ENCODE measurements around the gene LDB2.

The LDB2 gene

GRCh38 chr4:16674082-16674481 lies 224.4 kb downstream of the LDB2 start:
- Histone ChIP-seq H3K9me2 (replicated peaks; ENCODE audit: control insufficient read depth, low read length) (no peaks in the 10 kb centered on the region), H3K27me3 (ENCODE audit: control insufficient read depth, low read length) (no peaks in the 10 kb centered on the region), H3K36me3 (ENCODE audit: control insufficient read depth, low read length) (no peaks in the 10 kb centered on the region), H3K27ac (ENCODE audit: low read depth, low read length) (no peak overlapping the region), H4K20me1 (ENCODE audit: control insufficient read depth, insufficient read depth, low read depth, low read length) (no peaks in the 10 kb centered on the region), H3K79me2 (ENCODE audit: control insufficient read depth, low read length) (no peaks in the 10 kb centered on the region), H3F3A (ENCODE audit: control insufficient read depth, insufficient read depth) (no peaks in the 10 kb centered on the region), H3K4me3 (ENCODE audit: low read length) (no peak overlapping the region), H3K4me2 (ENCODE audit: low read length) (no peak overlapping the region), H3K4me1 (ENCODE audit: control insufficient read depth, low read length) (no peaks in the 10 kb centered on the region), H3K9me3 (ENCODE audit: control insufficient read depth, insufficient read depth, low read length) (no peaks in the 10 kb centered on the region; the same call in 1 of the 2 replicates)
- TF ChIP-seq EZH2phosphoT487 (IDR thresholded peaks at IDR 0.05; ENCODE audit: borderline replicate concordance, low read length) (no peak), CTCF (IDR thresholded peaks at IDR 0.05; ENCODE audit: low read depth, low read length, poor library complexity, severe bottlenecking) (no peak)

DNA sequence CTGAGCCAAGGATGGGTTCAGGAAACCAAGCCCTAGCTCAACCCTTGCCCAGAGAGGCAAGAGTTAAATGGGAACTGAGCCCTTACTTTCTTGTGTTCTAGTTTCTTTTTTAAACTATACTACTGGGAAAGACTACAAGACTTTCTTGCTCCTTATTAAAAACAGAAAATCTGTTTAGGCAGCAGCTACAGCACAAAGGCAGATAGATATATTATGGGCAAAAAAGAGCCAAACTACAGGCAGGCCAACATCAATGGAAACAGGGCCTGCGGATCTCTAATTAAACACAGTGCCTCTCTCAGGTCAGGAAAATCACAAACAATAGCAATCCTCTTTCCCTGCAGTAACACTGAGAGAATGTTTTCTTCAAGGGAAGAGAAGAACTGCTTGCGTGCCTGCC lies 226.0 kb downstream of the LDB2 start:
- no peaks in the 10 kb centered on the region for H3K79me2 ChIP-seq (ENCODE audit: control insufficient read depth, low read length)
- H3K36me3 ChIP-seq (ENCODE audit: control insufficient read depth, low read length), result no peaks in the 10 kb centered on the region
- H3K9me2 ChIP-seq (replicated peaks; ENCODE audit: control insufficient read depth, low read length), result no peaks in the 10 kb centered on the region
- no peak overlapping the region for H3K4me2 ChIP-seq (ENCODE audit: low read length)
- H3F3A ChIP-seq (ENCODE audit: control insufficient read depth, insufficient read depth), result no peaks in the 10 kb centered on the region
- no peak overlapping the region for H3K27ac ChIP-seq (ENCODE audit: low read depth, low read length)
- no peaks in the 10 kb centered on the region for H3K4me1 ChIP-seq (ENCODE audit: control insufficient read depth, low read length)
- TF ChIP-seq EZH2phosphoT487 (IDR thresholded peaks at IDR 0.05; ENCODE audit: borderline replicate concordance, low read length) (no peak), CTCF (IDR thresholded peaks at IDR 0.05; ENCODE audit: low read depth, low read length, poor library complexity, severe bottlenecking) (no peak)
- no peaks in the 10 kb centered on the region; the same call in 1 of the 2 replicates for H3K9me3 ChIP-seq (ENCODE audit: control insufficient read depth, insufficient read depth, low read length)
- H3K27me3 ChIP-seq (ENCODE audit: control insufficient read depth, low read length), result no peaks in the 10 kb centered on the region
- H3K4me3 ChIP-seq (ENCODE audit: low read length), result no peak overlapping the region
- H4K20me1 ChIP-seq (ENCODE audit: control insufficient read depth, insufficient read depth, low read depth, low read length), result no peaks in the 10 kb centered on the region

- Histone ChIP-seq H3K4me2 (ENCODE audit: low read length) (no peak overlapping the region), H3K79me2 (ENCODE audit: control insufficient read depth, low read length) (no peaks in the 10 kb centered on the region)
- TF ChIP-seq CTCF (IDR thresholded peaks at IDR 0.05; ENCODE audit: low read depth, low read length, poor library complexity, severe bottlenecking) (no peak), EZH2phosphoT487 (IDR thresholded peaks at IDR 0.05; ENCODE audit: borderline replicate concordance, low read length) (no peak)
Measured at GRCh38 chr4:16671741-16672140, 226.7 kb downstream of the LDB2 start.

More at GRCh38 chr4:16671741-16672140, 226.7 kb downstream of the LDB2 start:
- H3K27ac ChIP-seq (ENCODE audit: low read depth, low read length), result no peak overlapping the region
- H3K9me3 ChIP-seq (ENCODE audit: control insufficient read depth, insufficient read depth, low read length), result no peaks in the 10 kb centered on the region; the same call in 1 of the 2 replicates
- H3K4me3 ChIP-seq (ENCODE audit: low read length), result no peak overlapping the region
- H3K27me3 ChIP-seq (ENCODE audit: control insufficient read depth, low read length), result no peaks in the 10 kb centered on the region
- no peaks in the 10 kb centered on the region for H3K36me3 ChIP-seq (ENCODE audit: control insufficient read depth, low read length)
- H4K20me1 ChIP-seq (ENCODE audit: control insufficient read depth, insufficient read depth, low read depth, low read length), result no peaks in the 10 kb centered on the region
- H3K4me1 ChIP-seq (ENCODE audit: control insufficient read depth, low read length), result no peaks in the 10 kb centered on the region
- no peaks in the 10 kb centered on the region for H3K9me2 ChIP-seq (replicated peaks; ENCODE audit: control insufficient read depth, low read length)
- no peaks in the 10 kb centered on the region for H3F3A ChIP-seq (ENCODE audit: control insufficient read depth, insufficient read depth)
